WERI-Rb-1 (cell line): ENCODE measurements around the gene HUNK.

ENCODE experiments used
- DNase-seq: peaks from one replicate; pipeline ENCODE4 v3.0.0-alpha.2; 2020
- H3K27ac ChIP-seq: fragments of 250-450 bp; sonication (Bioruptor Pico); 2 replicates; pipeline ENCODE4 v1.5.1; 2020; ENCODE audit warnings: mild to moderate bottlenecking, moderate library complexity
- H3K27me3 ChIP-seq: fragments of 250-450 bp; sonication (Bioruptor Pico); 2 replicates; pipeline ENCODE4 v1.5.1; 2021; ENCODE audit warnings: mild to moderate bottlenecking, low read depth, moderate library complexity; ENCODE audit not compliant: insufficient read depth, severe bottlenecking
- H3K36me3 ChIP-seq: fragments of 250-450 bp; sonication (Bioruptor Pico); 2 replicates; pipeline ENCODE4 v1.5.1; 2020; ENCODE audit warnings: mild to moderate bottlenecking, moderate library complexity
- H3K4me3 ChIP-seq: 2 replicates; pipeline ENCODE4 v1.5.1; 2011; ENCODE audit warnings: low read depth, mild to moderate bottlenecking, control low read depth, low read length
- H3K9me3 ChIP-seq: fragments of 250-450 bp; sonication (Bioruptor Pico); 2 replicates; pipeline ENCODE4 v1.5.1; 2021; ENCODE audit warnings: mild to moderate bottlenecking, moderate library complexity; ENCODE audit not compliant: severe bottlenecking
- CTCF ChIP-seq: IDR thresholded peaks from 2 replicates; pipeline ENCODE4 v1.5.1; 2011; ENCODE audit warnings: low read depth, mild to moderate bottlenecking, control low read depth, inconsistent platforms, low read length

Gene HUNK

GRCh38 chr21:31931644-31932469 lies 59.0 kb downstream of the HUNK start:
- Histone ChIP-seq H3K36me3 (peaks cover 11% of the 10 kb centered on the region), H3K27me3 (no peaks in the 10 kb centered on the region), H3K9me3 (no peaks in the 10 kb centered on the region), H3K4me3 (no peak overlapping the region), H3K27ac (no peak overlapping the region)
- no peak for TF ChIP-seq CTCF
- DNase-seq = no peak

GRCh38 chr21:31932470-31932764 lies 59.6 kb downstream of the HUNK start:
- no peak for TF ChIP-seq CTCF
- DNase-seq = no peak
- no peak overlapping the region for H3K27ac ChIP-seq
- H3K9me3 ChIP-seq = no peaks in the 10 kb centered on the region
- peaks cover 8% of the 10 kb centered on the region for H3K36me3 ChIP-seq
- no peak overlapping the region for H3K4me3 ChIP-seq
- no peaks in the 10 kb centered on the region for H3K27me3 ChIP-seq

- Histone ChIP-seq H3K27ac (no peak overlapping the region), H3K4me3 (no peak overlapping the region), H3K9me3 (no peaks in the 10 kb centered on the region), H3K27me3 (no peaks in the 10 kb centered on the region), H3K36me3 (peaks cover 16% of the 10 kb centered on the region)
- TF ChIP-seq CTCF = no peak
- DNase-seq = no peak
These were observed 64.5 kb downstream of the HUNK start for GRCh38 chr21:31937303-31937702.

GRCh38 chr21:31938330-31939301 lies 65.8 kb downstream of the HUNK start:
- no peak for TF ChIP-seq CTCF
- H3K4me3 ChIP-seq = no peak overlapping the region
- peaks cover 23% of the 10 kb centered on the region for H3K36me3 ChIP-seq
- H3K27me3 ChIP-seq = no peaks in the 10 kb centered on the region
- H3K9me3 ChIP-seq = no peaks in the 10 kb centered on the region
- DNase-seq = peak; percentile 55
- no peak overlapping the region for H3K27ac ChIP-seq

- Histone ChIP-seq H3K27me3 (no peaks in the 10 kb centered on the region), H3K36me3 (peaks cover 41% of the 10 kb centered on the region), H3K9me3 (no peaks in the 10 kb centered on the region), H3K4me3 (no peak overlapping the region), H3K27ac (no peak overlapping the region)
- no peak for DNase-seq
- TF ChIP-seq CTCF = no peak
These were observed 68.9 kb downstream of the HUNK start for GRCh38 chr21:31941694-31942093.
